Esophagus muscularis mucosa (tissue), 4 donors: ENCODE measurements around the gene STAT3.

Source experiments
- EP300 ChIP-seq: sonication (generic); formaldehyde crosslinking; IDR thresholded peaks from one replicate; pipeline ENCODE4 v1.6.1; 2017; ENCODE audit warnings: antibody characterized with exemption
- POLR2AphosphoS5 ChIP-seq, 2 donors: sonication (generic); formaldehyde crosslinking; IDR thresholded peaks; one replicate each; pipeline ENCODE4 v1.6.1; 2017; ENCODE audit warnings: antibody characterized with exemption in 2 of 2
- TF ChIP-seq, protein P1 (sequence below), 3 experiments: fragments of 200-600 bp in 2 of 3; fragments of 450-650 bp in 1 of 3; sonication (generic) in 2 of 3; IDR thresholded peaks; one replicate each; pipeline ENCODE4 v1.5.1; 2017 to 2019; ENCODE audit warnings: antibody characterized with exemption in 3 of 3, mild to moderate bottlenecking in 2 of 3, moderate library complexity in 1 of 3

DNA sequence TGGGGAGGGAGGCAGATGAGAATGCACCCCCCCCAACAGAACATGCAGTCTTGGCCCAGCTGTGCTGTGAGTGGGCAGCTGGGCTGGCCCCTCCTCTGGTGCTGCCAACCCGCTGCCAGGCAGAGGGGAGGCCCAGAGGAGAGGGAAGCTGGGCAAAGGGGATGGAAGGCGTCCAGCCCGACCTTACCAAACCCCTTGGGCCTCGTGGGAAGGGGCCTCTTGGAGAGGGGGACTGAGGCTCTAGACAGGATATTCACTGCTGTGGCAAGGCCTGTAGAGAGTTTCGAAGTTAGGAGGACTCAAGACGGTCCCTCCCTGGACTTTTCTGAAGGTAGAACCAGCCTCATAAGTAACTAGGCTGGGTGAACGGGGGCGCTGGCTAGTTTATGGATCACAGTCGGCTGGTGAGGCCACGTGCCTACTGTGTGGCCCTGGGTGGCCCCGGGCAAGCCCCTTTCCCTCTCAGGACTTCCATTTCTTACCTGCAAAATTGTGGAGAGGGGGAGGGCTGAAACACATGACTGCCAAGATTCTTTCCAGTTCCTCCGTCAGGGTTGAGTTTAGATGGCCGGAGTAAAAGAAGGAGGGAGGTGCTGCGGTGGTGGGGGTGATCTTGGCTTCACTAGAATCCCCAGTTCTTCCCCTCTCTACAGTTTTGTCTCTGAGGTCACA, 100.8 kb downstream of the STAT3 start:
- TF ChIP-seq, protein P1, sequence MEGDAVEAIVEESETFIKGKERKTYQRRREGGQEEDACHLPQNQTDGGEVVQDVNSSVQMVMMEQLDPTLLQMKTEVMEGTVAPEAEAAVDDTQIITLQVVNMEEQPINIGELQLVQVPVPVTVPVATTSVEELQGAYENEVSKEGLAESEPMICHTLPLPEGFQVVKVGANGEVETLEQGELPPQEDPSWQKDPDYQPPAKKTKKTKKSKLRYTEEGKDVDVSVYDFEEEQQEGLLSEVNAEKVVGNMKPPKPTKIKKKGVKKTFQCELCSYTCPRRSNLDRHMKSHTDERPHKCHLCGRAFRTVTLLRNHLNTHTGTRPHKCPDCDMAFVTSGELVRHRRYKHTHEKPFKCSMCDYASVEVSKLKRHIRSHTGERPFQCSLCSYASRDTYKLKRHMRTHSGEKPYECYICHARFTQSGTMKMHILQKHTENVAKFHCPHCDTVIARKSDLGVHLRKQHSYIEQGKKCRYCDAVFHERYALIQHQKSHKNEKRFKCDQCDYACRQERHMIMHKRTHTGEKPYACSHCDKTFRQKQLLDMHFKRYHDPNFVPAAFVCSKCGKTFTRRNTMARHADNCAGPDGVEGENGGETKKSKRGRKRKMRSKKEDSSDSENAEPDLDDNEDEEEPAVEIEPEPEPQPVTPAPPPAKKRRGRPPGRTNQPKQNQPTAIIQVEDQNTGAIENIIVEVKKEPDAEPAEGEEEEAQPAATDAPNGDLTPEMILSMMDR (IDR thresholded peaks at IDR 0.05), result no peak
- peak; percentile 40 to 83 for TF ChIP-seq POLR2AphosphoS5 (IDR thresholded peaks at IDR 0.05)
- TF ChIP-seq EP300, result no peak
